ENCODE results near the gene PALMD. TPM values are rescaled to one million over a fixed set of nuclear protein-coding genes. Genes with fewer than 3 reads are reported as not detected.

The PALMD gene
- total RNA-seq, 1 experiment from 2014 or later: not detected

DNA sequence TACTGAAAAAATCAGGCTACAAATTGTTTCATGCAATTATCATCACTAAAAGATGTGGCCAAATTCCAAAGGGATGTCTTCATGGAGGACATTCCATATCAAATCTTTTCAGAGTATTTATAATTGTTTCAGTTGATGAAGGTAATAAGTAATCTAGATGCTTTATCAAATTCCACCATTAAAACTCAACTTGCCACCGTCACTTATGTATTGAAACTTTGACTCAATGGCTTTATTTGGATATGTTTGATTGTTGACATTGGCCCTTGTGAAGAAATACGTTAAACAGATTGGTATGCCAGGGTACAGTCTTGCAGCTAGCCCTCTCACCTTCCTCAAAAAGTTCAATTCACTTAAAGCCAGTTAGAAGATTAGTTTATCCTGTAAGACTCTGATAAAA is 32.2 kb upstream of the PALMD start:
- Histone ChIP-seq H3K27ac (ENCODE audit: insufficient read length, low read depth, low read length) (no peak overlapping the region), H3K9ac (ENCODE audit: extremely low read depth, insufficient read length, low read length) (no peak overlapping the region), H2BK15ac (ENCODE audit: low read depth, low read length) (no peak overlapping the region), H3K14ac (ENCODE audit: insufficient read depth, low read length) (no peak overlapping the region), H3K23ac (ENCODE audit: insufficient read length, low read depth, low read length) (no peak overlapping the region), H2BK20ac (ENCODE audit: low read depth, low read length, poor library complexity, severe bottlenecking) (no peak overlapping the region), H3K18ac (ENCODE audit: insufficient read length, low read depth, low read length) (no peak overlapping the region), H2AK5ac (ENCODE audit: insufficient read length, low read length) (no peak overlapping the region), H3K23me2 (ENCODE audit: insufficient read length, low read depth, low read length, poor library complexity, severe bottlenecking) (no peaks in the 10 kb centered on the region), H3K4ac (ENCODE audit: low read depth, low read length) (no peak overlapping the region), H3K27me3 (ENCODE audit: insufficient read depth, low read length) (no peaks in the 10 kb centered on the region), H2AFZ (ENCODE audit: low read length) (no peak overlapping the region), H4K91ac (ENCODE audit: insufficient read length, low read depth, low read length) (no peak overlapping the region), H2BK120ac (ENCODE audit: low read depth, low read length, poor library complexity, severe bottlenecking) (no peak overlapping the region), H3K79me2 (ENCODE audit: insufficient read depth, low read length) (no peaks in the 10 kb centered on the region), H3T11ph (ENCODE audit: low read length) (no peak overlapping the region), H3K4me2 (ENCODE audit: insufficient read depth, insufficient read length, low read length) (no peak overlapping the region), H2BK12ac (ENCODE audit: insufficient read length, low read depth, low read length) (no peak overlapping the region), H4K20me1 (ENCODE audit: control insufficient read depth, insufficient read depth, insufficient read length) (no peaks in the 10 kb centered on the region), H4K5ac (ENCODE audit: insufficient read length, low read depth, low read length) (no peak overlapping the region), H3K79me1 (ENCODE audit: insufficient read depth, low read depth, low read length, poor library complexity, severe bottlenecking) (no peaks in the 10 kb centered on the region), H4K8ac (replicated peaks; ENCODE audit: insufficient read length, low read depth, low read length) (no peak overlapping the region), H2BK5ac (ENCODE audit: insufficient read length, low read length) (no peak overlapping the region), H3K9me3 (ENCODE audit: control insufficient read depth, low read depth, low read length) (no peaks in the 10 kb centered on the region), H3K56ac (ENCODE audit: insufficient read length, low read depth, low read length) (no peak overlapping the region), H3K4me1 (ENCODE audit: insufficient read depth, low read length) (no peaks in the 10 kb centered on the region)
- H3K4me1 Mint-ChIP-seq: no peaks in the 10 kb centered on the region
- H3K9me3 Mint-ChIP-seq: no peaks in the 10 kb centered on the region
- no peak for DNase-seq
- TF ChIP-seq, protein P1, sequence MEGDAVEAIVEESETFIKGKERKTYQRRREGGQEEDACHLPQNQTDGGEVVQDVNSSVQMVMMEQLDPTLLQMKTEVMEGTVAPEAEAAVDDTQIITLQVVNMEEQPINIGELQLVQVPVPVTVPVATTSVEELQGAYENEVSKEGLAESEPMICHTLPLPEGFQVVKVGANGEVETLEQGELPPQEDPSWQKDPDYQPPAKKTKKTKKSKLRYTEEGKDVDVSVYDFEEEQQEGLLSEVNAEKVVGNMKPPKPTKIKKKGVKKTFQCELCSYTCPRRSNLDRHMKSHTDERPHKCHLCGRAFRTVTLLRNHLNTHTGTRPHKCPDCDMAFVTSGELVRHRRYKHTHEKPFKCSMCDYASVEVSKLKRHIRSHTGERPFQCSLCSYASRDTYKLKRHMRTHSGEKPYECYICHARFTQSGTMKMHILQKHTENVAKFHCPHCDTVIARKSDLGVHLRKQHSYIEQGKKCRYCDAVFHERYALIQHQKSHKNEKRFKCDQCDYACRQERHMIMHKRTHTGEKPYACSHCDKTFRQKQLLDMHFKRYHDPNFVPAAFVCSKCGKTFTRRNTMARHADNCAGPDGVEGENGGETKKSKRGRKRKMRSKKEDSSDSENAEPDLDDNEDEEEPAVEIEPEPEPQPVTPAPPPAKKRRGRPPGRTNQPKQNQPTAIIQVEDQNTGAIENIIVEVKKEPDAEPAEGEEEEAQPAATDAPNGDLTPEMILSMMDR (conservative IDR thresholded peaks at IDR 0.05): no peak
- no peak overlapping the region for H3K4me3 Mint-ChIP-seq
- no peak overlapping the region for H3K27ac Mint-ChIP-seq
- no CpG with 5 or more reads among the region's 2 CpGs for WGBS (ENCODE audit: extremely low coverage, insufficient read length, low lambda C conversion rate)
- H3K27me3 Mint-ChIP-seq (ENCODE audit: low read depth): no peaks in the 10 kb centered on the region
- H3K36me3 Mint-ChIP-seq (ENCODE audit: insufficient read depth in 1 of 3, low read depth in 3 of 3): no peaks in the 10 kb centered on the region

All from H9 (cell line).